Lung microvascular endothelial cell (primary cell): ENCODE data around the gene SERTM1. TPM values are rescaled to one million over a fixed set of nuclear protein-coding genes. Genes with fewer than 3 reads are reported as not detected.

Source experiments
- DNase-seq, 2 donors: peaks; one replicate each; pipeline versions ENCODE4 v3.0.0 to v3.0.0-alpha.2; 2010; ENCODE audit warnings: low read depth in 2 of 2
- total RNA-seq: library from RNA; depleted of rRNA; stranded (reverse); fragments of >200 nt; gene quantifications from 2 replicates; pipeline ENCODE4 v1.2.1, GENCODE V29; 2014

Gene SERTM1
- total RNA-seq, 1 donor from 2014 or later, result under 0.01 TPM

DNA sequence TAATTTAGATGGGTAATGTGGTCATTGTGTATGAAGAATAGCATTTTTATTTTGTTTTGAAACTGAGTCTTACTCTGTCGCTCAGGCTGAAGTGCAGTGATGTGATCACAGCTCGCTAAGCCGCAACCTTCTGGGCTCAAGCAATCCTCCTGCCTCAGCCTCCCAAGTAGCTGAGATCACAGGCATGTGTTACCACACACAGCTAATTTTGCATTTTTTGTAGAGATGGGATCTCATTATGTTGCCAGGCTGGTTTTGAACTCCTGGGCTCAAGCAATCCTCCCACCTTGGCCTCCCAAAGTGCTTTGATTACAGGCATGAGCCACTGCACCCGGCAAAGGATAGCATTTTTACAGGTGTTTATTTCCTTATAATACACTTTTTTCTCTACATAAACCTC is 36.6 kb downstream of the SERTM1 start:
- no peak for DNase-seq

DNA sequence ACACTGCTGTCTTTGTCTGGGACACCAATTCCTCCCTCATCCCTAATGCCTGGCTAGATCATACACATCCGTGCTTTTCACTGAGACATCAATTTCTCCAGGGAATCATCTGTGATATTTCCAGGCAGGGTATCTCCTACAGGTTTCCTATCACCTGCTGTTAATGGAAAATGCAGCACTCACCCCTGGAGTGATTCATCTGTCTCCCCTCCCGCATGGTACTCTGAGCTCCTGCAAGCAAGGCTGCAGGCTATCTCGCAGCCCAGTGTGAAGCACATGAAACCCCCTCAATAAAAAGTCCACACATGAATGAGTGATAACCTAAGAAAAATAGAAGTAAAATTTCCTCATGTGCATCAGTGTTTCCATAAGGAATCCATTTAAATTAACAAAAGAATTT is 38.5 kb downstream of the SERTM1 start:
- DNase-seq, result no peak

DNA sequence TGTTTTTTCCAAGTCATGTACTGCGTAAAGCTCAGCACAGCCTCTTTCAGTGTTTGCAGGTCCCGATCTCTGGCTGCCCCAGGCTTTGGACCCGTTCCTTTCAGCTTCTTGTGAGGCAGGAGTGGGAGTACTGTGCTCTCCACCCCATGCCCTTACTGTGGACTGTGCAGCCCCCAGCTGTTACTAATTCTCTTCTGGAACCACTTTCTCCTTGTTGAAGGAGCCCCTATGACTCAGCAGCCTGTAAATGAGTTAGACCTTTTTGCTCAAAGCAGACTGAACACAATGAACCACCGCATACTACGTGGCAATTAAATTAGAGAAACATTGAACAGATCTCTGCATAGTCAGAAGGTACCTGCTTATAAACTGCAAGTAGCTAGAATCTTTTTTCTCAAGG is 39.0 kb downstream of the SERTM1 start:
- DNase-seq, result no peak

DNA sequence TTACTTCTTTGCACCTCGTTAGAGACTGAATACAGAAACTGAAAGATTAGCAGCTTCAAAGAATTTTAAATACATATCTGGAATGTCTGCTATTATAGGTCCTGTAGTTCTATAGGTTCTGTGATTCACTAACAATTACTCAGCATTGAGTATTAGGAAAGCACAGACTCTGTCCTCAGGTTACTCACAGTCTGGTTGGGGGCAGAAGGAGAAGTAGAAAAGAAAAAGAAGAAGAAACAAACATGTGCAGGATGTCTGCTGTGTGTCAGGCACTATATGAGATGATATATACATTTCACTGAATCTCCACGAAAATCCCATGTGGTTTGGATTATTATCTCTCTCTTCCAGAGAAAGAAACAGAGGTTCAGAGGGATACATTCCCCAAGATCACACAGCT is 40.1 kb downstream of the SERTM1 start:
- DNase-seq, result no peak

DNA sequence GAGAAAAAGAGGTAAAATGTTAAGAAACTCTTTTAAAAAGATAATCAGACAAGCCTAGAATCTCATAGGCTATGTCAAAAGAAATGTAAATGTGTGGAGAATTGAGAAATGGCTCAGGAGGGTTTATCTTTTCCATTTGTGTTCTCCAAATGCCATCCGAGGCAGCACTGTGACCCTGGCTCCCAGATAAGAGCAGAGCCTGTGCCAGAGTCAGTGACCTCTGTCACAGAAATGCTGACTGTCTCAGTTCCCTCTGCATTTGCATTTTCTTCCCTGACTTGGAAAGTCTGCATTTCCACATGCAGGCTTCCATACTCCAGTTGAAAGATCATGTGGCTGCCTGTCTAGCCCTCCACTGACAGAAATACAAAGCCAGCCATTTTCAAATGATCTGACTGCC is 42.0 kb downstream of the SERTM1 start:
- no peak for DNase-seq

DNA sequence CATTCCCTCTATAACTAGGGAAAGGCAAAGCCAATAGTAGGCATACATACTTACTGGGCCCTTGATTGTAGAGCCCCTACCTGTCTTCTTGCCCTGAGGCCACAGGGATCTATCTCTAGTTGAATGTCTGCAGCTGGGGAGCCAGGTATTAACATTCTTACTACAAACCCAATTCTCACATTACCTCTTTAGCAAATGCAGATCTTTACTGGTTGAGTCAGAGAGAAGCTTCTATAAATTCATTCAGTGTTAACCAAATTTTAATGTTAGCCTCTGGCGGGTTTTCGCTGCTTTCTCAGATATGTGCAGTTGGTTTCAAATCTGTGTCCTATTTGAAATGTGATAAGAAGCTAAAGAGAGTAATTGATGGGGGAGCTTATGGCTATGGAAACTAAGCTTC is 43.2 kb downstream of the SERTM1 start:
- DNase-seq, result no peak

DNA sequence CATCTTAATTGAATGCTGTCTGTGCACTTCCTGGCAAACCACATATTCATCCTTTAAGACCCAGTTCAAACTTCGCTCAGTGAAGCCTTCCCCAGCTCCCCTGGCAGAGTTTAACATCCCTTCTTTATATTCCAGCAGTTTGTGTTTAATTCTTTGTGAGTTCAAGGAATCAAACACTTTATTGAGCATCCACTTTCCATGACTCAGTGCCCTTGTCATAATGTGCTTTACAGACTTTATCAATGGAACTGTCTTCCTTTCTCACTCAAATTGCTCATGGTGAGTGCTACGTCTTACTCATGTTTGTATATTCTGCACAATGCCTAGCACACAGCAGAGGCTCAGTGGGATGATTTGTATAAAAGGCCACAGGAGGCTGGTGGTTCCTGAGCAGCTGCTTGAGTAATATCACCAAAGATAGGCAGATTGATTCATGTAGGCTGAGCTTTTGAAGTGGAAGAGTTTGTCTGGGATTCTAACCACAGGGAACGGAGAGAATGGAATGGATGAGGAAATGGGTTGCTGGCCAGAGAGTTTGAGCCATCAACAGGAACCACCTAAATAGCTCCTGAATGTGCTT is 44.2 kb downstream of the SERTM1 start:
- peak in 1 of 2 donors; percentile 8 for DNase-seq

DNA sequence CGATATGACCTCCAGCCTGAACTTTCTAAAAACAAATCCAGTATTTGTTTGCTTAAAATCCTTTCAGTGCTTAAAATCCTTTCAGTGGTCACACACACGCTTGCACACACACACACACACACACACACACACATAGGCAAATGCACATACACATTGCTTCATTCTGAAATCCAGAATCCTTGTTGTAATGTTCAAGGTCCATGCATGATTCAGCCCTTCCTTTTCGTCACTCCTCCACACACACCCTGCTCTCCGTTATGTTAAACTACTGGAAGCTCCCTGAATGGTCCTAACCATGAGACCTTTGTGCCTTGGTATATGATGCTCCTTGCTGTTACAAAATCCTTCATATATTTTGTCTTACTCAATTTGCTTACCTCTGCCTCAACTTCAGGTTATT is 44.9 kb downstream of the SERTM1 start:
- DNase-seq, result no peak

DNA sequence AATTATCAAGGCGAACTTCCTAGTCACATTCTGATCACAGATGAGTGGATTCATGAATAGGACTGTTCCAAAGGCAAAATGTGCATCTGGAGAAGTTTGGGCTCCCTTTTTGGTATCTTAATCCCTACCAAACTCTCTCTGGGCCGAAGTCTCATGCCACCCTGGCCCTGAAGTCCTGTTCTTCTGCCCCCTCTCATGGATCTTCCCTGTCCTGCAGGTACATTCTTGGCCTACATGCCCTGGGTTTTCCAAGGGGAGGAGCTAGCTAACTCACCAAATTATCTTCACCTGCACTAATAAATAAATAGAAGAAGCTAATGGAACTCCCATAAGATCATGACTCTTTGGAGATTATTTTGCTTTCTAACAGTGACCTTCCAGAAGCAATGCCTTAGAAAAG is 50.3 kb downstream of the SERTM1 start:
- no peak for DNase-seq

DNA sequence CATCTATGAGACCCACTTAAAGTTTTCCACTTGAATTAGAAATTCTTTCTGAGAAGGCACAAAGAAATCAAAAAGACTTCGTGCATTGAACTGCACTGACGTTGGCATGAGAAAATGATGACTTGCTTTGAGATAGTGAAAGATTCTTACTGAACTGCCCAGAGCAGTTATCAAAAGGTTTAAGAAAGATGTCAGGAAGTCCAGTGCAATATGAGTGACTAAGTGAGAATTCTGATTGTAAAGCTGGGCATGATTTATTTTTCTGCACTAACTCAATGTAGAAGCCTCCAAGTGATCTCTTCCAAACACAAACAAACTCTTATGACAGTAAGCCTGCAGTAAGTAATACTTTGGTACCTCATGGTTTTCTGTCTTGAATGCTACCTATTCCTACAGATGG is 52.1 kb downstream of the SERTM1 start:
- DNase-seq, result no peak

DNA sequence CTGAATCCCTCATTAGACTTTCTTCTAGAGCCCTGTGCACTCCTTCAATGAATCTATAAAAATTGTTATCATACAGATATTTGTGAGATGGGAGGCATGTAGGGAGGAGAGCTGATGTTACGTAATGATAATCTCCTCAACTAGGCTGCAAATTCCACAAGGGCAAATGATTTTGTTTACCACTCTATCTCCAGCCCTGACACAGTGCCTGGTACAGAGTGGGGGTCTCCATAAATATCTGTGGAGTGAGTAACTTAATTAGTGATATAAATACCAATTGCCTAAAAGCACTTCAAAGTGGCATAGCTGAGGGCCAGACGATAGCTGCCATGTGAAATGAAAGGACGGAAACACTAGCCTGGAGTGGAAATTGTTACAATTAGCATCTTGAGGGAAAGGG is 54.2 kb downstream of the SERTM1 start:
- DNase-seq, result no peak

DNA sequence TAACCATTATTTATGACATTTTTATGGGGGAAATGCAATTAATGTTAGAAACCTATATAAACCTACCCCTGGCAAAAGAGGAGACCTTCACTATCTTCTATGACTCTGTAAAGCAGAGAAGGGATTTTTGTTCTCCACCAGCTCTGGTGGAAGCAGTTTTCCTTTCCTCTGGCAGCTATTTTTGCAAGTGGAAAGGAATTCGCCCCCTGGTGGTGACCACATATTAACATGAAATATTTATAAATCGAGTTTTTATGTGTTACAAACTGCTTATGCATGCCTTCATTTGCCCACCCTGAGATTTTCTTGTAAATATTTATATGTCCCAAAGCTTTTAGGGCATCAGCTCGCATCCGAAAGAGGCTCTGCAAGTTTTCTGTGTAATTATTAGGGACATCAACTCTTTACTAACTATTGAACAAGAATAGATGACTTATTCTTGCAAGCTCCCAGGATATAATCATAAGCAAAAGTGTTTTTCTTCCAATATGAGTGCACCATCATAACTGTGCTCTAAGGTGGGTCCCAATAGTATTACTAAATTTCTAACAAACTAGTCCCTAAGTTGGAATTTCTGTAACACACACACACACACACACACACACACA is 62.4 kb downstream of the SERTM1 start:
- peak; percentile 74 to 85 for DNase-seq

DNA sequence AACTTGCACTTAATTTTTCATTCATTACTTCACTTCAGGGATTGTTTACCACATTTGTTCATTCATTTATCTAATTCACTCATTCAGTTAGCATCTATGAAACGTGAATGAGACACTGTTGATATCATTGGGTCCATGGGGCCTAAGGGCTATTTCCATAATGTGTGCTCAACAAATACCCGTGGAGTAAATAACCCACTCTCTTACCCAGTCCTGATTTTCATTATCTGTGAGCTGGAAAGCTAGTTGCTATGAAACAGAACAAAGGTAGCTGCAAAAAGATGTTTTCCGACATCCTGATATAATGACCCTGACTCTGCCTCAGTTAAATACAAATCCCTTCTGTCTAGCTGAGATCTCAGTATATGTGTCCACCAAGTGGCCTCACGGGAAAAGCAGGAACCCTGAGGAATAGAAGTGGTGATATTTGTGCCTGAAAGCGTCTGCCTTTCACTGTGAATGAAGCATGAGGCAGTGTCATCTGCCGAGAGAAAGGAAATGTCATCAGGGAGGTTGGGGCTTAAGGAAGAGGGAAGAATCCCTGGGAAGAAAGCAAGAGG is 63.8 kb downstream of the SERTM1 start:
- no peak for DNase-seq

DNA sequence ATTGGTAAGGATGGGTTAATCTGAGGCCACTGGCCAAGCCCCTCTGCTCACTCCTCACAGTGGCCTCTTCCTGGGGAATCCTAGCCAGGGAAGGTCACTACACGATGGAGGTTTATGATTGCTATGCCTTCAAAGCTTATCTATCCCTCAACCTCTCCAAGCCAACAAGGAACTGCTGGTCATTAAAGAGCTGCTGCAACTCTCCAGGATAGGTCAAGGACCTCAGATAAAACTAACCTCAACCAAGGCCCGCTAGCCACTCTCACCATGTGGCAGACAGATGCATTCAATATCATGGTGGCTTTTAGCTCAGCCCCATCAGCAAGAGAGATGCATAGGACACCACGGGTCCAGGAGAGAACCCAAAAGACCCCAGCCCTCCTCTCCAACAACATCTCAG is 71.6 kb downstream of the SERTM1 start:
- DNase-seq, result no peak

DNA sequence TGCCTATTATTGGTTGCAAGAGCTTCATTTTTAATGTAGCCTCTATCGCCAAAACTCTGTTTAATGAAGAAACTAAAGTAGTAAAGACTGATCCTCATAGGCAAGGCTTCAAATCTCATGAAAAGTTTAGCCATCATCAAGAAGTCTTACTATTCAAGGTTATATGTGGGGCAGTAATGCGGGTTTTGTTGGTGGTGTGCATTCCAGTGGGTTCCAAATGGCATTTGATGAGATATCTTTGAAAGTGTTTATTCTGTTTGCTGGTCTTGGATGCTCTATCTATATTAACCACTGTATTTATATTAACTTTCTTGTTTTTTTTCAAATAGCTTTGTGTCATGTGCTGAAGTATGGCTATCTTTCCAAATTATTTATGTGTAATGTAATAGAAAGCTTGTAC is 72.2 kb downstream of the SERTM1 start:
- no peak for DNase-seq

Other genes starting within 250 kb of the SERTM1 start
- gene CCNA1, start 241.5 kb upstream of the SERTM1 start, total RNA-seq, result 0.20 and 9.8 TPM in 2 replicates
- gene RFXAP, start 145.2 kb downstream of the SERTM1 start, total RNA-seq, result 0.60 and 0.65 TPM in 2 replicates
- gene SMAD9, start 246.2 kb downstream of the SERTM1 start, total RNA-seq, result 9.4 and 14.3 TPM in 2 replicates